NT2/D1 (cell line): ENCODE results near the gene PLEKHM1.

Experiments used
- DNase-seq: peaks from one replicate; pipeline ENCODE4 v3.0.0-alpha.2; 2011; ENCODE audit warnings: low read depth, low spot score
- H3K27me3 ChIP-seq: 2 replicates; pipeline ENCODE4 v1.6.0; 2011; ENCODE audit warnings: mild to moderate bottlenecking; ENCODE audit not compliant: insufficient read length, insufficient read depth
- H3K36me3 ChIP-seq: 2 replicates; pipeline ENCODE4 v1.6.1; 2011; ENCODE audit warnings: mild to moderate bottlenecking, low read length, mixed read lengths; ENCODE audit not compliant: insufficient read depth, insufficient read length
- H3K4me1 ChIP-seq: 2 replicates; pipeline ENCODE4 v1.5.1; 2011; ENCODE audit not compliant: insufficient read depth, insufficient read length
- H3K4me3 ChIP-seq: 2 replicates; pipeline ENCODE4 v1.5.1; 2011; ENCODE audit warnings: low read depth; ENCODE audit not compliant: insufficient read length
- H3K9ac ChIP-seq: 2 replicates; pipeline ENCODE4 v1.6.0; 2011; ENCODE audit warnings: low read depth; ENCODE audit not compliant: insufficient read length
- H3K9me3 ChIP-seq: 2 replicates; pipeline ENCODE4 v1.5.1; 2011; ENCODE audit warnings: mild to moderate bottlenecking, low read length; ENCODE audit not compliant: insufficient read depth
- SUZ12 ChIP-seq: IDR thresholded peaks from 2 replicates; pipeline ENCODE4 v1.6.1; 2011; ENCODE audit not compliant: insufficient read length, insufficient read depth; ENCODE audit errors: extremely low read depth
- YY1 ChIP-seq: IDR thresholded peaks from 2 replicates; pipeline ENCODE4 v1.6.1; 2011; ENCODE audit not compliant: insufficient read length, insufficient read depth
- ZNF274 ChIP-seq: IDR thresholded peaks from 2 replicates; pipeline ENCODE4 v1.6.1; 2011; ENCODE audit warnings: mild to moderate bottlenecking, low read depth, low read length

PLEKHM1 gene

DNA sequence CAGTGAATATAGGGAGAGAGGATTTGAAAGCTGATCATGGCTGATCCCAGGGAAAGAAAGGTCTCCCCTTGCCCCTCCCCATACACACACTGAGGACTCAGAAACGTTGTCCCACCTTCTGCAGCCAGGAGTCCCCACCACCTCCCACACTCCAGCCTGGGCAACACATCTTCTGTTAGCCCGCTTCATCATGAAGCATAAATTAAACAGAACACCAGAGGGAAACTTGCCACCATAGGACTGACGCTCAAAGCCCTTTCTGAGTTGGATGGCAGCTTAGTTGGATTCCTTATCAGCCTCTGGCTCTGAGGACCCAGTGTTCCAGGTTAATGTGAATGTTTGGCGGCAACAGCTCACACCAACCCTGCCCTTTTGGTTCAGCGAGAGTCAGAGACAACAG is 91.7 kb downstream of the PLEKHM1 start:
- Histone ChIP-seq H3K27me3 (no peaks in the 10 kb centered on the region), H3K36me3 (peaks cover 22% of the 10 kb centered on the region), H3K4me3 (no peak overlapping the region), H3K4me1 (peaks cover 13% of the 10 kb centered on the region), H3K9me3 (no peaks in the 10 kb centered on the region; the same call in 1 of the 2 replicates), H3K9ac (no peak overlapping the region)
- no peak for DNase-seq
- TF ChIP-seq SUZ12 (no peak), YY1 (no peak), ZNF274 (no peak)

DNA sequence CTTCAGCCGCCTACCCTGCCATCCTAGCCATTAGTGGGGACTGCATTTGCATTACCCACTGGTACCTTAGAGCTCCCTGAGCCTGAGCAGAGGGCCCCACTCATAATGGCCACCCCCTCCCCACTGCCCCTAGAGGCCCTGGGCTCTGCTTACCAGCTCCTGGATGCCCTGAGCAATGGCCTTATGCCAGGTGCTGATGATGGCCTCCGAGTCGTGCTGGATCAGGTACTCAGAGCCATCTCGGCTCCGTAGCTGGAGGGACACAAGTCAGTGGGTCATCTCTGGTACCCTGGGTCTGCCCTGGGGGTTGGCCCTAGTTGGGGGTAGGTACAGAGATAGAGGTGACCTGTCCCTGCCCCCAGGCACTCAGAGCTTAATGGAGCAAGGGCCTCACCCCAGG is 92.7 kb downstream of the PLEKHM1 start:
- H3K9ac ChIP-seq = no peak overlapping the region
- TF ChIP-seq SUZ12 = no peak
- no peak for TF ChIP-seq YY1
- no peak for TF ChIP-seq ZNF274
- no peaks in the 10 kb centered on the region for H3K27me3 ChIP-seq
- no peaks in the 10 kb centered on the region; the same call in 1 of the 2 replicates for H3K9me3 ChIP-seq
- DNase-seq = no peak
- H3K4me1 ChIP-seq = peaks cover 13% of the 10 kb centered on the region
- no peak overlapping the region for H3K4me3 ChIP-seq
- peaks cover 20% of the 10 kb centered on the region for H3K36me3 ChIP-seq

DNA sequence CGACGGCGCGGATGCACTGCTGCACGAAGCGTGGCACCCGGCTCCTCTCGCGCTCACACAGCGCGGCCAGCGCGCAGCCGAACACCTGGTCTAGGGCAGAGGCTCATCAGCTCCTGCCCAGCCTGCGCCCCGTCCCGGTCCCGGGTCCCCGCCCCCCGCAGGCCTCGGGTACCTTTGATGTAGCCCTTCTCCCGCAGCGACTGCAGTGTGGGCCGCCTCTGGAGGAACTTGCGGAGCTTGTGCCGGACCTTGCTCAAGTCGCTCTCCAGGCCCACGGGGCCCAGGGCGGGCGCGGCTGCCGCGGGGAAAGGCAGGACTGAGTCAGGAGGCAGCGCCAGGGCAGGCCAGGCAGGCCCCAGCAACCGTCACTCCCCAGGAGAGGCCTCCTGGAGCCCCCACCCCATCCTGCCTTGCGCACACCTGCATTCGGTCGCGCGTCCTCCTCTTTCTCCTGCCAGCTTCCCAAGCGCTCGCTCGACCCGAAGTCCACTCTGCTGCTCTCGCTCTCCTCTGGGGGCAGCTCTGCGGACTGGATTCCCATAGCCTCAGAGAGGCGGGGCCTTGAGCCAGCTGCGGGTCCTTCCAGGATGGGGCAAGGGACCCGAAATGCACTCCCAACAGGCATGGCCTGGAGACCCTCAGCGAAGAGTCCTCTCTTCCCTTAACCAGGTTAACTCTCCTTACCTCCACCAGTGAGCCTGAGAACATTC is 93.9 kb downstream of the PLEKHM1 start:
- TF ChIP-seq SUZ12 (no peak), ZNF274 (no peak), YY1 (no peak)

DNA sequence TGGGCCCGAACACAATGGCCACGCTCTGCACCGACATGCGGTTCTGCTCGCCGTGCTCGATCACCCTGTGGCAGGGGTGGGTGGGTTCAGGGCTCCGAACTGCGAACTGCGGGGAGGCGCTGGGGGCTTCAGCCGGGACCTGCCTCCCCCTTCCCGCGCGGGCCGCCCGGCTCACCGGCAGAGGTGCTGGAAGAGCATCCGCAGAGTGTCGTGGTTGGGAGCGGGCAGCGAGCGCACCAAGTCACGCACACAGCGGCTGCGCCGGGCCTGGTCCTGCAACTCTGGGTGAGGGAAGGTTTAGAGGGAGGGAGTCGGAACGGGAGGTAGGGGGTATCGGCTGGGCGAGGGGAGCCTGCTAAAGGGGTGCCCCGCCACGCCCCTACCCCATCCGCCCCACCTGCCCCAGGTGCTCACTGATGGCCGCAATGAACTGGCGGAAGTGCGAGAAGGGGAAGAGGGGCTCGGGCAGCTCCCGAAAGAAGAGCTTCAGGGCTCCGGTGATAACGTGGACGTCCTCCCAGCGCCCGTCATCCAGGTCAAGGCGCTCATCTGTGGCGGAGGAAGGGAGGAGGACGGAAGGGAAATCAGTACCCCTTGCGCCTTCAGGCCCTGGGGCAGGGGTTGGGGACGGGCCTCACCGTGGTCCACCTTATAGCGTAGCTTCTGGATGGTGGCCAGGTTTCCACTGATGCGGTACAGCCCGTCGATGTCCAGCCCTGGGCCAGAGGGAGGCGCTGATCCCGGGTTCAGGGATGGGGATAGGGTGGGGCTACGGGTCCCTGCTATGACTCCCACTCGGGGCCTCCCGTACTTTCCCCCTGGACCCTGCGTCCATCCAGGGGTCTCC is 94.7 kb downstream of the PLEKHM1 start:
- TF ChIP-seq YY1 (no peak), ZNF274 (no peak), SUZ12 (no peak)
- no peak overlapping the region for H3K9ac ChIP-seq
- peaks cover 20% of the 10 kb centered on the region for H3K36me3 ChIP-seq
- no peak overlapping the region for H3K4me3 ChIP-seq
- no peak for DNase-seq
- H3K27me3 ChIP-seq = no peaks in the 10 kb centered on the region
- H3K9me3 ChIP-seq = no peaks in the 10 kb centered on the region; the same call in 1 of the 2 replicates
- peaks cover 13% of the 10 kb centered on the region for H3K4me1 ChIP-seq

More for the DNA sequence above, 93.9 kb downstream of the PLEKHM1 start:
- DNase-seq = no peak
- Histone ChIP-seq H3K36me3 (peaks cover 20% of the 10 kb centered on the region), H3K9me3 (no peaks in the 10 kb centered on the region; the same call in 1 of the 2 replicates), H3K27me3 (no peaks in the 10 kb centered on the region), H3K4me1 (peaks cover 13% of the 10 kb centered on the region), H3K9ac (no peak overlapping the region), H3K4me3 (no peak overlapping the region)

DNA sequence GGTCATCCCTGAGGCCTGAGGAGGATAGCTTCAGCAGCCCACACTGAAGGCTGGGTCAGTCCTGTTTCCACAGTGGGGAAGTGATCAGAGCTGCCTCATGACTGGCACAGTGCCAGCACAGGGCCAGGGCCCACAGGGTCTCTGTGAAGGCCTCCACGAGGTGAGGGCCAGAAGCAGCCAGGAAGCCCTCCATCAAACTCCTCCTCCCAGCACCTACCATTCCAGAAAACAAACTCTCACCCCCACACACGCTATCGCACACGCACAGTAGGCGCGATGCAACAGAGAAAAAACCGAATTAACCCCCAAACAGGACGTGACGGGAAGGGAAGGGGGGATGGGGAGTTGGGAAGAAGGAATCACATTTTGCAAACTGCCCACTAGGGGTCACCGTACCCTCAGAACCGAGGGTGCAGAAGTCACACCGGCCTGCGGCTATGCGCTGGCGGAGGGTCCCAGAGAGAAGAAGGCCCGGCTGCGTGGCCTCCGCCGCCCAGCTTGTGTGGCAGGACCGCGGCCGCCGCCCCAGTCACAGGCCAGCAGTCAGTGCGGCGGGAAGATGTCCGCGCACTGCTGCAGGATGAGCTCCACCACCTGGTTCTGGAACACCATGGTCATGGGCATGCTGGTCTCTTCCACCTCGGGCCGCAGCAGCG is 95.5 kb downstream of the PLEKHM1 start:
- no peaks in the 10 kb centered on the region; the same call in 1 of the 2 replicates for H3K9me3 ChIP-seq
- no peak for TF ChIP-seq SUZ12
- TF ChIP-seq YY1 = no peak
- TF ChIP-seq ZNF274 = no peak
- H3K27me3 ChIP-seq = no peaks in the 10 kb centered on the region
- H3K4me3 ChIP-seq = no peak overlapping the region
- DNase-seq = peak; percentile 88
- peaks cover 13% of the 10 kb centered on the region for H3K4me1 ChIP-seq
- H3K9ac ChIP-seq = peak overlapping the region; percentile 44
- peaks cover 20% of the 10 kb centered on the region for H3K36me3 ChIP-seq

DNA sequence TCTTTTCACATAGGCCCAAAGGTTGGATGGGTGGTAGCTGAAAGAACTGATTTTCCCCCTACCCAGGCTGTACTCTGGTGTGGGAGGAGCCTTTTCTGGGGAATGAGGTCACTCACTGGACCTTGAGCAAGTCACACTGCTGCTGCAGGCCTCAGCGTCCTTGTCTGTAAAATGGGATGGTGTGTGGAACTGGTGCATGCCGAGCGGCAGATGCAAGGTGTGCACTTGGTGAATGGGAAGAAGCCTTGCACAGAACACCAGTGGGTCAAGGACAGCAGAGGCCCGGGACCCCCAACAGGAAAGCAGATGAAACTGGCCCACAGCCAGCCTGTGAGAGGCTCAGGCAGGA is 96.0 kb downstream of the PLEKHM1 start:
- TF ChIP-seq SUZ12 = no peak
- TF ChIP-seq ZNF274 = no peak
- no peak for TF ChIP-seq YY1
- H3K9ac ChIP-seq = peak overlapping the region; percentile 44
- no peaks in the 10 kb centered on the region for H3K27me3 ChIP-seq
- H3K9me3 ChIP-seq = no peaks in the 10 kb centered on the region; the same call in 1 of the 2 replicates
- H3K4me3 ChIP-seq = no peak overlapping the region
- DNase-seq = no peak
- peaks cover 20% of the 10 kb centered on the region for H3K36me3 ChIP-seq
- H3K4me1 ChIP-seq = peaks cover 13% of the 10 kb centered on the region

DNA sequence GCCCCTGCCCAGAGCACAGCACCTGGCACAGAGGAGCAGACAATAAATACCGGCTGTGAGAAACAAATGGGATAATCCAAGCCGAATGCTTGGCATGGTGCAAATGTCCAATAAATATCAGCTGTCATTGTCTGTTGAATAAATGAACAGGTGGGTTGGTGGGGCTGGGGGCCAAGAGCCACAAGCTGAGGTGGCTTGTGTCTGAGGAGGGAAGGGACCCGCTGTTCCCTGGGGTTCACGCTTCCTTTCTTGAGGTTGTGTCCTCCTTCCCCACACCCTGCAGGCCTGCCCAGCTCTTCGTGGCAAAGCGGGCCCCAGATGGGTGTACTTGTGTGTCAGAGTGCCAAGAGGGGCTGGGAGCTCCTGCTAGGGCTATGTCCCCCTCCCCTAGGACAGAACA is 96.4 kb downstream of the PLEKHM1 start:
- Histone ChIP-seq H3K27me3 (no peaks in the 10 kb centered on the region), H3K36me3 (peaks cover 20% of the 10 kb centered on the region), H3K4me3 (no peak overlapping the region), H3K4me1 (peaks cover 13% of the 10 kb centered on the region), H3K9ac (no peak overlapping the region), H3K9me3 (no peaks in the 10 kb centered on the region; the same call in 1 of the 2 replicates)
- TF ChIP-seq SUZ12 = no peak
- no peak for TF ChIP-seq YY1
- no peak for TF ChIP-seq ZNF274
- DNase-seq = no peak
